Osteocyte (in vitro differentiated cells): Measurements from ENCODE around the gene EFR3B. TPM values are rescaled to one million over a fixed set of nuclear protein-coding genes. Genes with fewer than 3 reads are reported as not detected.
"Not testable (repeated sequence)": the region's sequence is repeated elsewhere in the genome, so short reads cannot be mapped to it uniquely, and the experiment has no call there.

ENCODE experiments used
- DNase-seq: peaks from one replicate; pipeline ENCODE4 v3.0.0; 2021; ENCODE audit warnings: mixed read lengths; ENCODE audit not compliant: unreplicated experiment; ENCODE audit errors: extremely low spot score
- H3K27ac Mint-ChIP-seq: one replicate; pipeline ENCODE4 v1.8.0; 2021; ENCODE audit warnings: mild to moderate bottlenecking, mixed read lengths; ENCODE audit not compliant: unreplicated experiment
- H3K27me3 Mint-ChIP-seq: one replicate; pipeline ENCODE4 v1.8.0; 2021; ENCODE audit warnings: mixed read lengths; ENCODE audit not compliant: unreplicated experiment
- H3K36me3 Mint-ChIP-seq: one replicate; pipeline ENCODE4 v1.8.0; 2021; ENCODE audit warnings: mixed read lengths; ENCODE audit not compliant: unreplicated experiment
- H3K4me1 Mint-ChIP-seq: one replicate; pipeline ENCODE4 v1.8.0; 2021; ENCODE audit warnings: mixed read lengths; ENCODE audit not compliant: unreplicated experiment
- H3K4me3 Mint-ChIP-seq: one replicate; pipeline ENCODE4 v1.8.0; 2021; ENCODE audit warnings: mild to moderate bottlenecking, moderate library complexity, mixed read lengths; ENCODE audit not compliant: unreplicated experiment
- H3K9me3 Mint-ChIP-seq: one replicate; pipeline ENCODE4 v1.8.0; 2021; ENCODE audit warnings: mixed read lengths; ENCODE audit not compliant: unreplicated experiment
- total RNA-seq: library from RNA; stranded (reverse); gene quantifications from 2 replicates; pipeline ENCODE4 v1.2.1, GENCODE V29; 2021
- TF ChIP-seq, protein P1 (sequence below): fragments of 200-600 bp; sonication (generic); IDR thresholded peaks from 2 replicates; pipeline ENCODE4 v1.5.0; 2021; ENCODE audit warnings: antibody characterized with exemption, mild to moderate bottlenecking, moderate library complexity

EFR3B gene
- total RNA-seq, 1 donor from 2014 or later, result 1.3 TPM

DNA sequence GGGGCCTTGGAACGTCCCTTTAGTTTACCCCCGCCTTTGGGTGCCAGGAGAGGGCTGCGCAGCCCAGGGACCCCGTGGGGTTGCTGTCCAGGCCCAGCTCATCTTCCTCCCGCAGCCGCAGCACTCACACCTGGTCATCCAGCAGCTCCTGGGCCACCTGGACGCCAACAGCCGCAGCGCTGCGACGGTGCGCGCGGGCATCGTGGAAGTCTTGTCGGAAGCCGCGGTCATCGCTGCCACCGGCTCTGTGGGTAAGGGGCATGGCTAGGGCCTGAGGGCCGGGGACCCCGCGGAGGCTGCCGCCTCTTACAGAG is 89.3 kb downstream of the EFR3B start:
- DNase-seq, result no peak
- H3K27ac Mint-ChIP-seq, result no peak overlapping the region
- H3K4me1 Mint-ChIP-seq, result no peaks in the 10 kb centered on the region
- H3K27me3 Mint-ChIP-seq, result no peaks in the 10 kb centered on the region
- H3K4me3 Mint-ChIP-seq, result no peak overlapping the region
- TF ChIP-seq, protein P1, sequence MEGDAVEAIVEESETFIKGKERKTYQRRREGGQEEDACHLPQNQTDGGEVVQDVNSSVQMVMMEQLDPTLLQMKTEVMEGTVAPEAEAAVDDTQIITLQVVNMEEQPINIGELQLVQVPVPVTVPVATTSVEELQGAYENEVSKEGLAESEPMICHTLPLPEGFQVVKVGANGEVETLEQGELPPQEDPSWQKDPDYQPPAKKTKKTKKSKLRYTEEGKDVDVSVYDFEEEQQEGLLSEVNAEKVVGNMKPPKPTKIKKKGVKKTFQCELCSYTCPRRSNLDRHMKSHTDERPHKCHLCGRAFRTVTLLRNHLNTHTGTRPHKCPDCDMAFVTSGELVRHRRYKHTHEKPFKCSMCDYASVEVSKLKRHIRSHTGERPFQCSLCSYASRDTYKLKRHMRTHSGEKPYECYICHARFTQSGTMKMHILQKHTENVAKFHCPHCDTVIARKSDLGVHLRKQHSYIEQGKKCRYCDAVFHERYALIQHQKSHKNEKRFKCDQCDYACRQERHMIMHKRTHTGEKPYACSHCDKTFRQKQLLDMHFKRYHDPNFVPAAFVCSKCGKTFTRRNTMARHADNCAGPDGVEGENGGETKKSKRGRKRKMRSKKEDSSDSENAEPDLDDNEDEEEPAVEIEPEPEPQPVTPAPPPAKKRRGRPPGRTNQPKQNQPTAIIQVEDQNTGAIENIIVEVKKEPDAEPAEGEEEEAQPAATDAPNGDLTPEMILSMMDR, result no peak
- H3K9me3 Mint-ChIP-seq, result no peaks in the 10 kb centered on the region
- H3K36me3 Mint-ChIP-seq, result no peaks in the 10 kb centered on the region

DNA sequence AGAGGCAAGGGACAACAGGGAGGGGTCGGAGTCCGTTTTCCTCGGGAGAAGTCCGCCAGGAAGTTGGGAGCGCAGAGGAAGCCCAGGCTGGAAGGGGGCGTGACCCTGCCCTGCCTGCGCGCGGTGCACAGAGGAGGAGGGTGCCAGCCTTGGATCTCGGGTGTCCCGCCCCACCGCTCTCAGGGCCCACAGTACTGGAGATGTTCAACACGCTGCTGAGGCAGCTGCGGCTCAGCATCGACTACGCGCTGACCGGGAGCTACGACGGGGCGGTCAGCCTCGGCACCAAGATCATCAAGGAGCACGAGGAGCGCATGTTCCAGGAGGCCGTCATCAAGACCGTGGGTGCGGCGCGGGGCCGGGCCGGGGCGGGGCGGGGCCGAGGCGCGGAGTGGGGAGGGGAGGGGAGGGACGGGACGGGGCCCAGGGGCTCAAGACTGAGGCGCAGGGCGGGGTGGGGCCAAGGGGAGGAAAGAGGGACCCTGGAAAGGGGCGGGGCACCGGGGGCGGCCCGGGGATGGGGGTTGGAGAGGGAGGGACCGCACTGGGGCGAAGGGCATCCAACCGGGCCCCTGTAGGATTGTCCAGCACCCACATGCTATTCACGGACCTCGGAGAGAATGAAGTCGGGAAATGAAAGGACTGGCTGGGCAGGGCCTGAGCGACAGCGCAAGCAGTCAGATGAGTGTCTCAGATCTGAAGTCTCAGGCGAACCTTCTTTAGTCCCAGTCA is 89.9 kb downstream of the EFR3B start:
- Mint-ChIP-seq H3K9me3 (no peaks in the 10 kb centered on the region), H3K4me1 (no peaks in the 10 kb centered on the region), H3K36me3 (no peaks in the 10 kb centered on the region), H3K27me3 (no peaks in the 10 kb centered on the region), H3K4me3 (no peak overlapping the region), H3K27ac (no peak overlapping the region)
- TF ChIP-seq, protein P1, result no peak
- DNase-seq, result no peak

DNA sequence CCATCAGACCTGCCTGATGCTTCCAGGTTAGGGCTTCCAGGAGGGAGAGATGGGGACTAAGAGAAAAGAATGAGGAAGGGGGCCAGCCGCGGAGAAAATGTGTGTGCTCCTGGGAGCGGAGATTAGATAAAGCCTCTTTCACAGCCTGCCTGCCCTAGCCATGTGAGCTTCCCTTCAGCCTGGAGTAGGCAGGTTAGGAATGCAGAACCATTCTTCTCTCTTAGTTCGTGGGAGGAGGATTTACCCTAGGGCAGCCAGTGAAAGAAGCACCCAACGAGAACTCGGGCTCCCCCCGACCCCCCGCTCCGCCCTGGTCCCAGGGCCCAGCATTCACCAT is 90.4 kb downstream of the EFR3B start:
- Mint-ChIP-seq H3K36me3 (no peaks in the 10 kb centered on the region), H3K4me3 (no peak overlapping the region), H3K27me3 (no peaks in the 10 kb centered on the region), H3K27ac (no peak overlapping the region), H3K9me3 (no peaks in the 10 kb centered on the region), H3K4me1 (no peaks in the 10 kb centered on the region)
- TF ChIP-seq, protein P1, result no peak
- DNase-seq, result no peak

DNA sequence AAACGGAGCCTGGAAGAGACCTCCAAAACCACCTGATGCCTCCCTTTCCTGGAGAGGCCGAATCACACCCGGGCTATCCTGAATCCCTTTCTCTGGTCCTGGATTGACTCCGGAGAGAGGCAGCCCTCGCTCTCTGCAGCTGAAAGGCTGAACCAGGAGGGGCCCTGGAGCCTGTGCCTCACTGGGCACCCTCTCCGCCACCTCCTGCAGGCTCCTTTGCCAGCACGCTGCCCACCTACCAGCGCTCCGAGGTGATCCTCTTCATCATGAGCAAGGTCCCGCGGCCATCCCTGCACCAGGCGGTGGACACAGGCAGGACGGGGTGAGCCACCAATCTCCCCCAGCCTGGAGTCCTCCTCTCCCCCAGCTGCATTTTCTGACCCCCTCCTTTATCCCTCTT is 90.8 kb downstream of the EFR3B start:
- no peaks in the 10 kb centered on the region for H3K36me3 Mint-ChIP-seq
- no peaks in the 10 kb centered on the region for H3K9me3 Mint-ChIP-seq
- no peaks in the 10 kb centered on the region for H3K27me3 Mint-ChIP-seq
- no peak overlapping the region for H3K4me3 Mint-ChIP-seq
- no peak for DNase-seq
- TF ChIP-seq, protein P1, result no peak
- no peak overlapping the region for H3K27ac Mint-ChIP-seq
- no peaks in the 10 kb centered on the region for H3K4me1 Mint-ChIP-seq

DNA sequence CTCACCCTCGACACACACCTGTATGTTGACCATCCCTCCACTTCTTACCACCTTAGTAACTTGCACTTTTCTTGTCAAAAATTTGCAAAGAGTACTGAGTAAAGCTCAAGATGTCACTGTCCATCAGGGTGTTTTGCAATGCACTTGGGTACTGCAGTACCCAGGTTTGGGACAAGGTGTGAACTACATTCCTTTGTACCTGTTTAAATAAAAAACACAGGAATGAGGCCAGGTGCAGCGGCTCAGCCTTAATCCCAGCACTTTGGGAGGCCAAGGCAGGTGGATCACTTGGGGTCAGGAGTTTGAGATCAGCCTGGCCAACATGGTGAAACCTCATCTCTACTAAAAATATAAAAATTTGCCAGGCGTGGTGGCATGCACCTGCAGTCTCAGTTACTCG is 98.7 kb downstream of the EFR3B start:
- H3K27ac Mint-ChIP-seq, H3K4me3 Mint-ChIP-seq, DNase-seq, H3K27me3 Mint-ChIP-seq, H3K9me3 Mint-ChIP-seq, H3K36me3 Mint-ChIP-seq, H3K4me1 Mint-ChIP-seq: not testable (repeated sequence)

DNA sequence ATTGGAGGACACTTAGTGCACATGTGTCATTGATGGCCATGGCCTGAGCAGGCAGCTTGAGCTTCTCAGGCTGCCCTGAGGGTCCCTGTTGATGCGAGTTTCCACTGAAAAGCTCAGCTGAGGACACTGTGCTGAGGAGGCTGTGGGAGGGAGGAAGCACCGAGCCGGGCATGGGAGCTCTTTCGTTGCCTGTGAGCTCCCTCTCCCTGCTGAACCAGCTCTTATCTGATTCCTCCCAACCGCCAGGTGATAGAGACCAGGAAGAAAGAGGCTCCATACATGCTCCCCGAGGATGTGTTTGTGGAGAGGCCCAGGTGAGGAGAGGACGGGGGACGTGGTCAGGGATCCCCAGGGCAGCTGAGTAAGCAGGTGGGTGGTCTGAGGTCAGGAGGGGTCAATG is 99.2 kb downstream of the EFR3B start:
- no peak for DNase-seq
- no peaks in the 10 kb centered on the region for H3K27me3 Mint-ChIP-seq
- H3K4me3 Mint-ChIP-seq, result no peak overlapping the region
- TF ChIP-seq, protein P1, result no peak
- H3K9me3 Mint-ChIP-seq, result no peaks in the 10 kb centered on the region
- H3K27ac Mint-ChIP-seq, result no peak overlapping the region
- no peaks in the 10 kb centered on the region for H3K36me3 Mint-ChIP-seq
- H3K4me1 Mint-ChIP-seq, result no peaks in the 10 kb centered on the region
